HUES6 (cell line): ENCODE results near the gene AGMAT.
"Not testable (repeated sequence)": the region's sequence is repeated elsewhere in the genome, so short reads cannot be mapped to it uniquely, and the experiment has no call there.

Experiments used
- H3K27ac ChIP-seq: 2 replicates; pipeline ENCODE4 v1.7.0; 2013; ENCODE audit warnings: low read depth, mild to moderate bottlenecking, low read length, inconsistent platforms
- H3K27me3 ChIP-seq: 2 replicates; pipeline ENCODE4 v1.6.1; 2013; ENCODE audit warnings: low read length; ENCODE audit not compliant: control insufficient read depth, insufficient read depth
- H3K36me3 ChIP-seq: 2 replicates; pipeline ENCODE4 v1.6.1; 2013; ENCODE audit warnings: low read length; ENCODE audit not compliant: control insufficient read depth, insufficient read depth
- H3K4me1 ChIP-seq: 2 replicates; pipeline ENCODE4 v1.6.1; 2013; ENCODE audit warnings: low read length; ENCODE audit not compliant: control insufficient read depth, insufficient read depth
- H3K4me3 ChIP-seq: 2 replicates; pipeline ENCODE4 v1.5.1; 2013; ENCODE audit warnings: low read depth, low read length
- H3K9ac ChIP-seq: one replicate; pipeline ENCODE4 v1.6.1; 2013; ENCODE audit warnings: mild to moderate bottlenecking, low read length
- H3K9me3 ChIP-seq: 2 replicates; pipeline ENCODE4 v1.6.1; 2013; ENCODE audit warnings: low read depth, low read length; ENCODE audit not compliant: control insufficient read depth, insufficient read depth

The AGMAT gene

GRCh38 chr1:15605398-15606383 is 20.8 kb upstream of the AGMAT start:
- Histone ChIP-seq H3K9me3 (no peaks in the 10 kb centered on the region), H3K9ac (no peak overlapping the region), H3K27ac (no peak overlapping the region), H3K27me3 (peaks cover 11% of the 10 kb centered on the region; the same call in 1 of the 2 replicates), H3K4me1 (no peaks in the 10 kb centered on the region), H3K36me3 (no peaks in the 10 kb centered on the region), H3K4me3 (no peak overlapping the region)

- H3K27me3 ChIP-seq, result peaks cover 11% of the 10 kb centered on the region; the same call in 1 of the 2 replicates
- H3K9me3 ChIP-seq, H3K4me1 ChIP-seq, H3K36me3 ChIP-seq, H3K27ac ChIP-seq, H3K4me3 ChIP-seq, H3K9ac ChIP-seq: not testable (repeated sequence)
These were observed 19.5 kb upstream of the AGMAT start for GRCh38 chr1:15604400-15604799.

GRCh38 chr1:15603966-15604282 is 19.1 kb upstream of the AGMAT start:
- not testable (repeated sequence) for H3K27ac ChIP-seq, H3K4me1 ChIP-seq, H3K9me3 ChIP-seq, H3K9ac ChIP-seq, H3K36me3 ChIP-seq
- Histone ChIP-seq H3K4me3 (peak overlapping the region; percentile 67), H3K27me3 (peaks cover 11% of the 10 kb centered on the region; the same call in 1 of the 2 replicates)

GRCh38 chr1:15603050-15603965 is 18.5 kb upstream of the AGMAT start:
- Histone ChIP-seq H3K27me3 (peaks cover 11% of the 10 kb centered on the region; the same call in 1 of the 2 replicates), H3K9me3 (no peaks in the 10 kb centered on the region), H3K4me3 (peak overlapping the region; percentile 67), H3K4me1 (no peaks in the 10 kb centered on the region), H3K36me3 (no peaks in the 10 kb centered on the region), H3K27ac (no peak overlapping the region), H3K9ac (peak overlapping the region; percentile 23)

GRCh38 chr1:15598436-15598835 is 13.6 kb upstream of the AGMAT start:
- no peaks in the 10 kb centered on the region for H3K36me3 ChIP-seq
- H3K4me1 ChIP-seq, result peaks cover 9% of the 10 kb centered on the region
- H3K9ac ChIP-seq, result no peak overlapping the region
- H3K27me3 ChIP-seq, result no peaks in the 10 kb centered on the region
- no peak overlapping the region for H3K27ac ChIP-seq
- H3K4me3 ChIP-seq, result no peak overlapping the region
- no peaks in the 10 kb centered on the region for H3K9me3 ChIP-seq

GRCh38 chr1:15595809-15596617 is 11.2 kb upstream of the AGMAT start:
- H3K4me1 ChIP-seq, result peaks cover 9% of the 10 kb centered on the region
- H3K9me3 ChIP-seq, result no peaks in the 10 kb centered on the region
- no peak overlapping the region for H3K9ac ChIP-seq
- H3K27ac ChIP-seq, result no peak overlapping the region
- no peak overlapping the region for H3K4me3 ChIP-seq
- no peaks in the 10 kb centered on the region for H3K27me3 ChIP-seq
- H3K36me3 ChIP-seq, result no peaks in the 10 kb centered on the region

GRCh38 chr1:15592285-15592684 is 7.4 kb upstream of the AGMAT start:
- H3K27me3 ChIP-seq, result no peaks in the 10 kb centered on the region
- H3K9ac ChIP-seq, result no peak overlapping the region
- no peaks in the 10 kb centered on the region for H3K36me3 ChIP-seq
- H3K4me1 ChIP-seq, result peaks cover 9% of the 10 kb centered on the region
- H3K9me3 ChIP-seq, result no peaks in the 10 kb centered on the region
- no peak overlapping the region for H3K4me3 ChIP-seq
- no peak overlapping the region for H3K27ac ChIP-seq

- Histone ChIP-seq H3K9ac (no peak overlapping the region), H3K36me3 (no peaks in the 10 kb centered on the region), H3K27ac (no peak overlapping the region), H3K4me1 (no peaks in the 10 kb centered on the region), H3K9me3 (no peaks in the 10 kb centered on the region), H3K27me3 (no peaks in the 10 kb centered on the region), H3K4me3 (no peak overlapping the region)
These were observed 1.7 kb downstream of the AGMAT start for GRCh38 chr1:15583016-15583706.

GRCh38 chr1:15579683-15580047 is 5.2 kb downstream of the AGMAT start:
- H3K9ac ChIP-seq, result no peak overlapping the region
- H3K27me3 ChIP-seq, result no peaks in the 10 kb centered on the region
- H3K9me3 ChIP-seq, result no peaks in the 10 kb centered on the region
- no peak overlapping the region for H3K4me3 ChIP-seq
- H3K4me1 ChIP-seq, result no peaks in the 10 kb centered on the region
- H3K27ac ChIP-seq, result no peak overlapping the region
- 0 out of 2 replicates have a peak, but pooled peaks cover 3% of the 10 kb centered on the region for H3K36me3 ChIP-seq
